ENCODE results near the gene EHBP1.

The EHBP1 gene

DNA sequence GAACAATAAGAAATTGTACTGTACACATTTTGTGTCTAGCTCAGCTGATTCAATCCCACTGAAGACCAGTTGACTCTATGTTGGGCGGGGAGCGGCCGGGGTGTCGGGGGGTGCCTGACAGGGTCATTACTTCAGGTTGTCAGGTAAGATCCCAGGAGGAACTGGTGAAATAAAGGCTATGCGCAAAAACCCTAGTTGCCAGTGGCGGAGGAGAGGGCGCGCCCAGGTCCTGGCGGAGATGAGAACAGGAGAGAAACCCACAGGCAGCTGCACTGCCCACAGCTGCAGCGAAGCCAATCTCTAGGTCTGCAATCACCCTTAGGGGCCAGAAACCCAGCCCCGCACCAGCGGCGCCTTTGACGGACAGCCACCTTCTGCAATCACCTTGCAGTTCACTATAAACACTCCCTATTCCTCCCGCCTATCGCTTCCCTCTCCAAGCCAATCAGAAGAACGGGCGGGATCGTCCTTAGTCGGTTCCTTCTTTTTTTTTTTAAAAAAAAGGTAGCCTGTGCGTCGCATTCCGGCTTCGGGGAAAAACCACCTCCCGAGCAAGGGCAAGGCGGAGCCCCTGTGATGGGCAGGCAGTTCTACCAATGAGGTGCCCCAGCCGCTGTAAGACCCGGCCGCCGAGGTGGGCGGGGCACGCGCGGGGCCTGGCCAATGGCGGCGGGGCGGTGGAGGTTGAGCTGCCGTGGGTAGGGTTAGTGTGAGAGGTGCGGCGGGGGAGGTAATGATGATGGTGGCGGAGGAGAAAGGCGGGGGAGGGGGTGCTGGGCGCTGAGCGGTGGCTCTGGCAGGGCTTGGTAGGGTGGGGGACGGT is at the start of gene EHBP1:
EHBP1 (plus strand) TSS at position 707 of the 823 bp plus-strand sequence. CDS start 1,479 bp downstream, outside the sequence.
- DNase-seq: peak; percentile 98

- no peak for DNase-seq
Measured at GRCh38 chr2:62657783-62658182, 47.7 kb upstream of the EHBP1 start.

DNA sequence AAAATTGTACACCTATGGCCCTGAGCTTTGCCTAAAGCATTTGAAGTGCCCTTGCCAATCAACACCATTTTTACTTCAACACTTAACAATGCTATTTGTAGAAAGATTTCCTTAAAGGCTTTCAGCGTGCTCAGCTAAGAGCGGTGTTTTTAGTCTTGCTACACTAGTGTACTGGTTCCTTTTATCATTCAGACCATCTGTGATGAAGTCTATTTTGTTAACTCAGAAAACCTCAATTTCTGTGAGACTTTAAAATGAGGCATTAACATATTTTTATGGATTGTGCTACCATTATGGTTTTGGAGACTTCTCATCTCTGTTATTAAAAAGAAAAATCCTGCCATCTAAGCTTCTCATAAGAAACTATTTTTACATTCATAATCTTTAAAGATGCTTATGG is 46.6 kb upstream of the EHBP1 start:
- no peak for DNase-seq

DNA sequence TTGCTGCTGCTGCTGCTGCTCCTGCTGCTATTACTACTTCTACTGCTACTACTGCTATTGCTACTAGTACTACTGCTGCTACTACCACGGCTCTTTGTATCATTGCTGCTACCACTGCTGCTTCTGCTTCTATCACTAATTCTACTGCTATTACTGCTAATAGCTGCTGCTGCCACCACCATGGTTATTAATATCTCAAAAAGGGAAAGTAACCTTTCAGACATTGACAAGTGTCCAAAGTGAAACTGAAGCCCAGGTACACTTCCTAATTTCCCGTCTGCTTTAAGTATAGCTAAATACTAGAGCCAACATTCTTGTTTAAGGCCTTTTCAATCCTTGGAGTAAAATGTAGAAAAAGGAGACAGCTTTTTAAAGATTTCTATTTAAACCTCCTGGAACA is 45.4 kb upstream of the EHBP1 start:
- no peak for DNase-seq

DNA sequence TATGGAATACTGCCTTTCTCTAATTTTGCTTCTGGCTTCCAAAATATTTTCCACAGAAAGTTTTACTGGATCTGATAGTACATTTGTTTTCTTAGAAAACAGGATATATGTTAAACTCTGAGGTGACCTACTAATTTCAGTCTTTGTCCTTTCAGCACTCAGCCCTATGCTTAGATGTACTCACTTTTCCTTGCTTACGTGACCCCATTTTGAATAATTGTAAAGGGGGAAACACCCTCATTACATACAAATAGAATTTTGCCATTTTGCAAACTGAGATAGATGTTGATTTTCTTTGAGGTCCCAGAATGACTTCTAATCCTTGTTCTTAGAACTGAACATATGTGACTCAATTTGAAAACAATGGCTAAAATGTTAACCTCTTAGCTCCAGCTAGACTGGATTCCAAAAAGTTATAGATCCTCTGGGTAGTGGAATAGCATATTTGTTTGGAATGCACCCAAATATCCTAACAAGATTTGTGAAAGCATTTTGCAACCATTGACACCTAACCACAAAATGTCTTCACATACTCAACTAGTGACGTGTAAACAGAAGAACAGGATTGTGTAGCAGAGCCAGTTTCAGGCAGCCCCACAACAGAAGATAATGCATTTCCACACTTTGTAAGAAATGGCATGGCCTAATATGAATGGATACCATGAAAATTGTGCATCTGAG is 44.8 kb upstream of the EHBP1 start:
- peak; percentile 62 for DNase-seq

- no peak for DNase-seq
Measured at GRCh38 chr2:62661263-62661635, 44.3 kb upstream of the EHBP1 start.

GRCh38 chr2:62662131-62662530 is 43.4 kb upstream of the EHBP1 start:
- no peak for DNase-seq

GRCh38 chr2:62662554-62662953 is 43.0 kb upstream of the EHBP1 start:
- no peak for DNase-seq

- peak; percentile 61 for DNase-seq
Measured at GRCh38 chr2:62663411-62663810, 42.1 kb upstream of the EHBP1 start.

- DNase-seq: peak; percentile 17
Measured at GRCh38 chr2:62663920-62664795, 41.4 kb upstream of the EHBP1 start.

GRCh38 chr2:62665446-62665845 is 40.1 kb upstream of the EHBP1 start:
- no peak for DNase-seq

DNA sequence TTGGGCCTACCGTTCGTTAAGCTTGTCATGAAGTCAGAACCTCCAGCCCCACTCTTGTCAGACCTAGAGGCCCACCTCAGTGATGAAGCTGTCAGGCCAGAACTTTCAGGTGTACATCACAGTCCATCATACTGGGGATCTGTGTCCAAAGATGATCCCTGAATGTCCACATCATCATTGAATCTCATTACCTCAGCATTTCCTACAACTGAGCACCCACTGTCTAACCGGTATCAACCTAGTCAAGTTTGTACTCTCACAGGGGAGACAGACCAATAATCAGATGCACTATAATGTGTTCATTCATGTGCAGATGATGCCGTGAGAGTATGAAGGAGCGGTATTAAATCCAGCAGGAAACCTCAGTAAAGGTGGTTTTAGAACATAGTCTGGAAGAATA is 36.3 kb upstream of the EHBP1 start:
- no peak for DNase-seq

DNA sequence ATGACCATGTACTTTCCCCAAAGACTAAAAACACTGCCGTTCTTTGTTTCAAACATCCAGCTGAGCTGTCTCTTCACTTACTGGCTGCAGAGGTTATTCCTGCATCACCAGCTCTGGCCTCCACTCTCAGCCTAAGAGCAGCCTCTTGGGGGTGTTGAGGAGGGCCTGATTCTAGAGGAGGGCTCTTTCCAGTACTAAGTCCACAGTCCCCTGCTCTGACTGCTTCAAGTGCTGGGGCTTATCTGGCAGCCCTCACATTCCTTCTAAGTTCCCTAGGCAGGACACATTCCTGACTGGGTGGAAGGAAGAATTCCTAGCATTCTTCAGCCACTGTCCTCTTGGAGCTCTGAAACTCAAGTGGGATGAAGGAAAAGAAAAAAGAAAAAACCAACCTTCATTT is 32.9 kb upstream of the EHBP1 start:
- no peak for DNase-seq

GRCh38 chr2:62675062-62675461 is 30.5 kb upstream of the EHBP1 start:
- DNase-seq: no peak

DNA sequence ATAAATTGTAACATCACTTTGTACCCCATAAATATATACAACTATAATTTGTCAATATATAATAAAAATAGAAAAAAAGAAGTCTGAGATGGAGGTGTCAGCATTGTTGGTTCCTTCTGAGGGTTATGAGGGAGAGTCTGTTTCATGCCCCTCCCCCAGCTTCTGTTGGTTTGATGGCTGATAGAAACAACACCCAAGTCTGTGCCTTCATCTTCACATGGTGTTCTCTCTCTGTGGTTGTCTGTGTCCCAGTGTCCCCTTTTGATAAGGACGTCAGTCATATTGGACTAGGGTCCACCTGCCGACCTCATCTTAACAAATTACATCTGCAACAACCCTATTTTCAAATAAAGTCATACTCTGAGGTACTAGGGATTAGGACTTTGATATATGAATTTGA is 20.3 kb upstream of the EHBP1 start:
- no peak for DNase-seq

DNA sequence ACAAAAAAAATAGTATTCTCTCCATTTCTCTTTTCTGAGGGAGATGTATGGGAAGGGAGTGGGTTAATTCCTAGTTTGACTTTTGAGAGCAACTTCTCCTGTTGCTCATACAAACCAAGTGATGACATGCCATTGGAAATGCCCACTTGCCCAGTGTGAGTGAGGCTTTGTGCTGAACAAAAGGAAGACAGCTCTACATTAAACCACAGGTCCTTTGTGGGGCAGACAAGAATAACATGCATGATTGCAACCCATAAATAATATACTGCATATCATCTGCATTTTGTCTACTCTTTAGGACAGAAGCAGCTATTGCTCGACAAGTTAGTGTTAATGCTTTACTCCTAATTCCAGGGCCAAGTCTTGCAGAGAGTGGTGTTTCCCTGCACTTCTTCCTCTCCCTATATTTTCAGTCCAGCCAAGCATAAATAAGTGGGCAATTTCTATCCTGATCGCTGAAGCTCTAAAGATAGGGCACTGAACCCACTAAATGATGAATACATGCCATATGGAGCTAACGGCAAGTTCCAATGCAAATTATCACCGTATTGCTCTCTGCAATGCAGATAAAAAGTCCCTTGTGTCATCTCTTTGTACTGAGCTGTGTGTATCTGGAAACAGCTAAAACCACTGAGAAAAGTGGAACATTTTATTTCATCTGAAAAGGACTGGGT is 19.4 kb upstream of the EHBP1 start:
- DNase-seq: no peak

GRCh38 chr2:62687636-62688035 is 17.9 kb upstream of the EHBP1 start:
- DNase-seq: peak; percentile 15

- no peak for DNase-seq
Measured at GRCh38 chr2:62688771-62689170, 16.7 kb upstream of the EHBP1 start.

DNA sequence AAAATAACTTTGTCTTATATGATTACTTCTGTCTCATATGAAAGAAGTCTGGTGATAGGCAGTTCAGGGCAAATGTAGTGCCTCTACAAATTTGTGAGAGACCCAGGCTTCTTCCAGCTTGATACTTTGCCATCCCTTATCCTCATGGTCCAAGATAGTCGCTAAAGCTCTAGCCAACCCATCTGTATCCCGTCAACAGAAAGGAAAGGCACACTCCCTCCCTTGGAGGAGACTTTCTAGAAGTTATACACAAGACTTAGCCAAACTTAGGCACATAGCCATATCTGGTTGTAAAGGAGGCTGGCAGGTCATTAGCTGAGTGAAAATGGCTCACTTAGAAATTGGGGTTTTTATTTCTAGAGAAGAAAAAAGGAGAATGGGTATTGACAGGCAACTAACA is 14.3 kb upstream of the EHBP1 start:
- DNase-seq: no peak

DNA sequence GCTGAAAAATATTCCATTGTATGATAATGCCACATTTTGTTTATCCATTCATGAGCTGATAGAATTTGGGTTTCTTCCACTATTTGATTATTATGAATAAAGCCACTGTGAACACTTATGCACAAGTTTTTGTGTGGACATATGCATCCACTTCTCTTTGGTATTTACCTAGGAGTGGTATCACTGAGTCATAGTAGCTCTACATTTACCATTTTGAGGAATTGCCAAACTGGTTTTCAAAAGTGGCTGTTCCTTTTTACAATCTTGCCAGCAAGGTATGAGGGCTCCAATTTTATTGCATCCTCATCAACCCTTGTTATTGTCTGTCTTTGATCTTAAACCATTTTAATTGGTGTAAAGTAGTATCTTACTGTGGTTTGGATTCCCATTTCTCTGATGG is 13.3 kb upstream of the EHBP1 start:
- DNase-seq: no peak

DNA sequence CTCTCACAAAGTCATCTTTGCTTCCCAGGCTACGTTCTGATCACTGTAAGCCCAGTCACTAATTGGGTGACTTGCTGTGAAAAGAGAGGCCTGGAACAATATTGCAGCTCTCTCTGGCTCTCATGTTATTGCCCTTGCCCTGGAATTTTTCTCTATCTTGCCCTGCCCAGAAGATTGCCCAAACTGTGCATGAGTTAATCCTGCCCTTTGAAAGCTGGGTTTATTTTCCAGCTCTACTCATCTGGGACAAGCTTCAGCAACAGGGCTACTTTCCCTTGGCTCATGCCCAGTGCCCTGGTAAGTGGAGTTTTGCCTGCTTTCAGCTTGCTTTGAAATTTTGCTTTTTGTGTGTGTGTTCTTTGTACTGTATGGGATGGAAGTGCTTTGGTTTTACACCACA is 6.9 kb upstream of the EHBP1 start:
- no peak for DNase-seq

- DNase-seq: no peak
Measured at GRCh38 chr2:62704654-62705006, 883 bp upstream of the EHBP1 start.
